ENCODE measurements around the gene LCN9.
"Not testable (repeated sequence)": the region's sequence is repeated elsewhere in the genome, so short reads cannot be mapped to it uniquely, and the experiment has no call there.

LCN9 gene, protein sequence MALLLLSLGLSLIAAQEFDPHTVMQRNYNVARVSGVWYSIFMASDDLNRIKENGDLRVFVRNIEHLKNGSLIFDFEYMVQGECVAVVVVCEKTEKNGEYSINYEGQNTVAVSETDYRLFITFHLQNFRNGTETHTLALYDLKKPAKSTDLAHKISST

DNA sequence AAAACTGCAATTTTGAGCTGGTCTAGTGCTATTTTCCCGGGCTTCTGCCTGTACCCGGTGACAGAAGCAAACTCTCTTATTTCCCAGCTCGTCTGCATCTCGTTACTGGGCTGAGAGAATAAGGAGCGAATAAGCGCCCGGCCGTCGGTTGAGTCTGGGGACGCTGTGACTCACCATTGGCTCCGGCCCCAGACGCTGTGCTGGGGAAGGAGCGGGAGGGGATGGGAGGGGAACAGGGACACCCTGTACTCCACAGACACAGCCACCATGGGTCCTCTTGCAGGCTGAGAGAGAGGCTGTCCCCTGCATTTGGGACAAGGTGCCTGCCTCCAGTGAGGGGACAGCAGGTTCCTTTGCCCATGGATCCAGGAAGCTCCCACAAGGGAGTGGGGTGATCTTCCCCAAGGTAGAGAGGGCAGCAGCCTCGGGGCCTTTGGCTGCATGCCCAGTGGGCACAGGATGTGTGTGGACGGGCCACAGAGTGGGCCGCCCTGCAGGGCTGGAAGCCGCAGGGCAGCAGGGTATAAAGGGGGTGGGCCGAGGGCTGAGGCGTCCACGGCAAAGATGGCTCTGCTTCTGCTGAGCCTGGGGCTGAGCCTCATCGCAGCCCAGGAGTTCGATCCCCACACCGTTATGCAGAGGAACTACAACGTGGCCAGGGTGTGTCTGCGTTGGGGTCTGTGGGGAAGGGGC lies at the start of gene LCN9:
LCN9 (plus strand) TSS at position 552 of the 693 bp plus-strand sequence; CDS start at position 565, 13 bp downstream.
- DNase-seq: no peak

DNA sequence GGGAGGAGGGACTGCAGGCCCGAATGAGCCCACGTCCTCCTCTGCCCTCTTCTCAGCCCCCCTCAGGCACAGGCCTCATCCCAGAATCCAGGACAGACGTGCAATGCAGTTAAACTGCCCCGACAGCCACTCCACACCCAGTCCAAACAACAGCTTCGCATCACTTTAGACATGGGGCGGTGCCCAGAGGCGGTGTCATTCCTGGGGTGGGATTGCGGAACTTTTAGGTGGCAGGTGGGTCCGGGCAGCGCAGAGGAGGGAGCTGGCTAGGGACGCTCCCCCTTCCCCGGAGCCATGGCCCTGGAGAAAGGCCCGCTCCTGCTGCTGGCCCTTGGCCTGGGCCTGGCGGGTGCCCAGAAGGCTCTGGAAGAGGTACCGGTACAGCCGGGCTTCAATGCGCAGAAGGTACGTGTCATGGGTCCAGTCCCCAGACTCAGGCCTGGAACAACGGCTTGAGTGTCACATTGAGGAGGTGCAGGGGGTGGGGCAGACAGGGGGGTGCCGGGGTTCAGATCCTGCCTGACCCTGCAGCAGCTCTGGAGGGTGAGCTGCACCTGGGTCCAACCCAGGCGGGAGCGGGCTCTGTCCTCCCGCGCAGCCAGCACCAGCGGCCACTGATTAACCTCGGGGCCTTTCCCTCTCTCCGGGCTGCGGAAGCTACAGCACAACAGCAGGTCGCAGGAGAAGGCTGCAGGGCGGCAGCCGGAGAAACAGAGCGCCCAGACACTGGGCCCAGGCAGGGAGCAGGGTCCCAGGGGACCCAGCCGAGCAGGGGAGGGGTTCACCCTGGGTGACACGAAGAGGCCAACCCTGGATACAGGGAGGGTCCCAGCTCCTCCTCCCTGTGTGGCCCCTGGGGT lies 48.9 kb upstream of the LCN9 start:
- no peak for DNase-seq

DNA sequence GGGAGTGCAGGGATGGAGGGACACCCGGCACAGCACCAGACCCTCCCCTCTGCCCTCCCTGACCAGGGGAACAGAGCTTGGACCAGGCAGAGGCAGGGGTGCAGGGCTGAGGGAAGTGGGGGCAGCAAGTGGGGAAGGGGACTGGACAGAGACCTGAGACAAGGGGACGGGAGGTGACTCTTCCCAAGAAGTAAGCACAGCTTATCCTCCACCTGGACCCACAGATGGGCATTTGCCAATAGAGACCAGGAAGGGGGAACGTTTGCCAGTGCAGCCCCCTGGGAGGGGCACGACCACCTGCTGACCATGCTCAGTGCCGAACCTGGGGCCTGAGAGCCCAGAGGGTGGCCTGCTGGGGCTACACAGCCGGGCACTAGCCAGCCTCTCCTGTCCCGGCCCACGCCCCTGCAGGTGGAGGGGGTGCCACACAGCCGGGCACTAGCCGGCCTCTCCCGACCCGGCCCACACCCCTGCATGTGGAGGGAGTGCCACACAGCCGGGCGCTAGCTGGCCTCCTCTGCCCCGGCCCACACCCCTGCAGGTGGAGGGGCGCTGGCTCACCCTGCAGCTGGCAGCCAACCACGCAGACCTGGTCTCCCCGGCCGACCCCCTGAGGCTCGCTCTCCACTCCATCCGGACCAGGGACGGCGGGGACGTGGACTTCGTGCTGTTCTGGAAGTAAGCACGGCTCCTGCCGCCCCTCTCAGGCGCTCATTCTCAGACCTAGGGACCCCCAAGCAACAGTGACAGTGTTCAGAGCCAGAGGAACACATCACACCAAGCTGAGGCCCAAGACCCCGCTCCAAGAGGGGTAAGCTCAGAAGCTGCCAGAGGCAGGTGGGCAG lies 48.1 kb upstream of the LCN9 start:
- DNase-seq: no peak

GRCh38 chr9:135615666-135616618 lies 47.2 kb upstream of the LCN9 start:
- no peak for DNase-seq

GRCh38 chr9:135616619-135617537 lies 46.2 kb upstream of the LCN9 start:
- DNase-seq: no peak

DNA sequence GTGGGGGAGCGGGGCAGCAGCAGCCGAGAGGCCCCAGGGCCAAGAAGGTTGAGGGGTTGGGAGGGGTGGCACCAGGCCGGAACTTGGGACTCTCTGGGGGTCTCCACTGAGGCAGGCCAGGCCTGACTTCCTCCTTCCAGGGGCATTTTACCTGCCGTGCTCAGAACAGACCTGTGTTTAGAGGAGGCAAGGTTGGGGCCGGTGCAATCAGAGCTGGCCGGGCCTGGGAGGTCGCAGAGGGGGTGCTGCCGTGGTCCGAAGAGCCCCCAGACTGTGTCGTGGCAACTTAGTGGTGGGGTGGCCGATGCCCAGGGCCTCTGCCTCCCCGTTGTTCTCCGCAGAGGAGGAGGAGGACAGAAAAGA lies 45.6 kb upstream of the LCN9 start:
- DNase-seq: no peak

DNA sequence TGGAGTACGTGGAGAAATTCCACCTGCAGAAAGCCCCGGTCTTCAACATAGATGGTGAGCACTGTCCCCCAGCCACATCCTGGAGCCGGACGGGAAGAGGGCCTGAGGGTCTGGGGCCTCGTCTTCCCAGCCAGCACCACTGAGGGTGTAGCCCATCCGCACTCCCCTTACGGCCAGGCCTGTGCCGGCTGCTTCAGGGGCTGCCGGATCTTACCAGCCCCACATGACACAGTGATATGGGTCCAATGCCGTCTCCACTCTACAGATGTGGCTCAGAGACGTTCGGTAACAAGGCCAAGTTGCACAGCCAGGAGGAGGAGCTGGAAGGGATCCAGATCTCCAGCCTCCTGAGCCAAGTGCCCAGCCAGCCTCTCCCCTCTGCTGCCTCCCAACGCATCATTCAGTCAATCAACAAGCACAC lies 45.1 kb upstream of the LCN9 start:
- DNase-seq: no peak

DNA sequence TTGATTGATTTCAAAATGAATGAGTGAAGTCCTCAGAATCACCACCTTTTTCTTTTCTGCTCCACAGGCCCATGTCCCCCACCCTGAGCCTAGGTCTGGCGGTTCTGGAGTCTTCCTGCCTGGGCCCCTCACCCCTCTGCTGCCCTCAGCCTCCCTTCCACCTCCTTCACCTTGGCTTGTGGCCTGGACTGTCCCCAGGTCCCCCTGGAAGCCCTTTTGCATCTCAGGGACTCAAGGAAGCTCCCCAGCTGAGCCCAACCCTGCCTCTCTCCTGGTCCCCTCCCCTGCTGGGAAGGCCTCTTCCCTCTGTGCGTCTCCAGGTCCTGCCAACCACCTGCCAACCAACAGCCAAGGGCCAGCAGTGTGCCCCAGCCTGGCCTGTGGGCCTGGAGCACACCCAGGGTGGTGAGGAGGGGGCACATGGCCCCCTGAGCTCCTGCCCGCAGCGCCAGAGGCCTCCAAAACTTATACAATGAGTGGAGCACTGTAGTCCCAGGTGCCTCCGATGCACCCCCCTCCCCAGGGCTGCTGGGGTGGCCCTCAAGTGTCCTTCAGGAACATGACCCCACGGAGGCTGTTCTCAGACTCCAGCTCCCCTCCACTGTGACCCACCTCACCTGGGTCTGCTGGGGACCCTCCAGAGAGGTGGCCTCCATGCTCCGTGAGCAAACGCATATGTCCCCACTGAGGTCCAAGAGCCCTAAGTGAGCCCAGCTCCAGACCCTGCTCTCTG lies 44.1 kb upstream of the LCN9 start:
- no peak for DNase-seq

GRCh38 chr9:135619599-135619886 lies 43.6 kb upstream of the LCN9 start:
- DNase-seq: no peak

GRCh38 chr9:135620558-135620957 lies 42.6 kb upstream of the LCN9 start:
- no peak for DNase-seq

- DNase-seq: no peak
These were observed 40.6 kb upstream of the LCN9 start for GRCh38 chr9:135622415-135623020.

GRCh38 chr9:135624282-135624681 lies 38.8 kb upstream of the LCN9 start:
- no peak for DNase-seq

- DNase-seq: no peak
These were observed 30.3 kb upstream of the LCN9 start for GRCh38 chr9:135632841-135633240.

DNA sequence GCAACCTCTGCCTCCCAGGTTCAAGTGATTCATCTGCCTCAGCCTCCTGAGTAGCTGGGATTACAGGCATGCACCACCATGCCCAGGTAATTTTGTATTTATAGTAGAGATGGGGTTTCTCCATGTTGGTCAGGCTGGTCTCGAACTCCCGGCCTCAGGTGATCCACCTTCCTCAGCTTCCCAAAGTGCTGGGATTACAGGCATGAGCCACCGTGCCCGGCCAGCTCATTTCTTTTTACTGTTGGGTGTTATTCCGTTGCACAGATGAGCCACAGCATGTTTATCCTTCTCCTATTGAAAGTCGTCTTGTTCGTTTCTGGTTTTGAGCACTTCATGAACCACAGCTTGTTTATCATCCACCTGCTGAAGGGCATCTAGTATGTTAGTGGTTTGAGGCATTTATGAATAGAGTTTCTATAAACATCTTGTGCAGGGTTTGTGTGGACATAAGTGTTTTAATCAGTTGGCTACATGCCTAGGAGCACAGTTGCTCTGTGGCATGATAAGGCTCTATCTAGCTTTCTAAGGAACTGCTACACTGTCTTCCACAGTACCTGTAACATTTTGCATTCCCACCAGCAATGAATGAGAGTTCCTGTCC lies 26.1 kb upstream of the LCN9 start:
- DNase-seq: not testable (repeated sequence)

GRCh38 chr9:135639196-135639595 lies 23.9 kb upstream of the LCN9 start, which contains the start of gene GLT6D1:
Gene GLT6D1, minus strand, starts transcription at chr9:135639540. Its CDS starts 353 bp downstream, at chr9:135639187.
- no peak for DNase-seq

DNA sequence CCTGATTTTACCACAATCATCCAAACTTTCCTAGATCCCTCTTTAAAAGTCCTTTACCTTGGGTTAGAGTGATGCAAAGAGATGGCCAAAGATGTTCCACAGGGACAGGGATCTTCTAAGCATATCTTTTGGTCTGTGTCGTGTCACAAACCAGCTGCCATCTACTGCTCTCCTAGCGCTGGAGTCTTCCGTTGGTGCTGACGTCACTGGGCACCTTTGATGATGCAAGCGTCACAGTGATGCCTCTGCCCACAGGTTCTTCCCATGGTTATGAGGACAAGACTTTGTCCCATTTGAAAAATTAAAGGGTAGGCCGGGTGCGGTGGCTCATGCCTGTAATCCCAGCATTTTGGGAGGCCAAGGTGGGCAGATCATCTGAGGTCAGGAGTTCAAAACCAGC lies 22.1 kb upstream of the LCN9 start:
- no peak for DNase-seq

DNA sequence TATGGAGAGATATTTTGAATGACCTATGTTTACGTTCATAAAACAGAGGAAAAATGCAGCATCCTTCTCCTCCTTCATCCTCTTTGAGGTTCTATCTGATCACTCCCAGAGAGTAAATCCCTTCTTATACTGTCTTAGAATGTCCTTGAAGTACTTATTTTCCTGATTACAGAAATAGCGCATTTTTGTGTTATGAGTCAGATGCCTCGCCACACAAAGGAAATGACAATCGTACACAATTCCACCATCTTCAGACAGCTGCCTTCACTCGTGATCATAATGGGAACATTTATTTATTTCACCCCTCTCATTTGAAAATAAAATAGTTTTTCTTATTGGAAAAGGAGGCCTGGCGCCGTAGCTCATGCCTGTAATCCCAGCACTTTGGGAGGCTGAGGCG lies 21.4 kb upstream of the LCN9 start:
- no peak for DNase-seq

DNA sequence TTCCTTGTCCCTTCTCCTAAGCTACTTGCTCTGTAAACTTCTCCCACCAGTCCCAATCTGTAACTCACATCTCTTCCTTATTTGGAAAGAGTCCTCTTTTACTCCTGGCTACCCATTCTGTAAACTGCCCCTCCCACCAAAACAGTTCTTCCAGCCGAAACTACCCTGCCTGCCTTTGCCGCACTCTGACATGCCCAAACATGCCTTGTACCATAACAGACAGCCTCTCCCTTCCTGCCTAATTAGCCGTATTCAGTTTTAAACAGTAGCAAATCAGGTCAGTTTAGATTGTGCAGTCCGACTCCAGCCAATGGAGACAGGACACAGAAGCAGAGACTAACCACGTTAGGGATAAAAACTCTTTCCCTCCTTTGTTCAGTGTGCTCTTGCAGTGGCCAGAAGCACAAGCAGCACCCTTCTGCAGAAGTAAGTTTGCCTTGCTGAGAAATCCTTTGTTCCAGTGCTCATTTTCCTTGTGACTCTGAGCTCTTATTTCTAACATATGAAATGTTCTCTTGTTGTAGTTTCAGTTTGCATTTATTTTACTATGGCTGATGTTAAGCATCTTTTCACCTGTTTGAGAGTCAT lies 18.4 kb upstream of the LCN9 start:
- DNase-seq: no peak

DNA sequence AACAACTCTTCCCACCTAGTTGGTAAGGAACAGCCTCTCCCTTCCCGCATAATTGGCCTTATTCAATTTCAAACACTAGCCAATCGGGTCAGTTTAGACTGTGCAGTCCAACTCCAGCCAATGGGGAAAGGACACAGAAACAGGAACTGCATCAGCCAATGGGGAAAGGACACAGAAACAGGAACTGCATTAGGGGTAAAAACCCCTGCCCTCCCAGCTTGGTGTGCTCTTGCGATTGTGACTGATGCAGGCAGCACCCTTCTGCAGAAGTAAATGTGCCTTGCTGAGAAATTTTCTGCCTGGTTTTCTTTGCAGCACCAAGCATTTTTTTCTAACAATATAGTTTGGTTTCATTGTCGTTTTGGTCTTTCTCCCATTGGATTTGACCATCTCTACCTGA lies 15.2 kb upstream of the LCN9 start:
- DNase-seq: no peak
